K562 (cell line): ENCODE results near the gene CBLC. TPM values are rescaled to one million over a fixed set of nuclear protein-coding genes. Genes with fewer than 3 reads are reported as not detected.

Experiments used
- ETV6 ChIP-seq, 3 experiments: fragments of 150-350 bp in 1 of 3; sonication (generic) in 1 of 3; formaldehyde crosslinking in 1 of 3; IDR thresholded peaks; 2 replicates each; pipeline versions ENCODE4 v1.6.1 to v1.8.0; 2014 to 2022; ENCODE audit warnings: borderline replicate concordance in 2 of 3, low read depth in 2 of 3, antibody characterized with exemption in 1 of 3, low read length in 1 of 3, mild to moderate bottlenecking in 1 of 3, missing genetic modification reagents in 1 of 3
- FUS ChIP-seq: fragments of 200-400 bp; formaldehyde crosslinking; optimal IDR thresholded peaks from 2 replicates; pipeline ENCODE3; 2017; ENCODE audit warnings: low read depth, low read length
- MED1 ChIP-seq: sonication (generic); formaldehyde crosslinking; IDR thresholded peaks from 2 replicates; pipeline ENCODE4 v1.8.1; 2023; ENCODE audit warnings: missing genetic modification reagents, borderline replicate concordance
- ZNF133 ChIP-seq: fragments of 250-450 bp; sonication (Bioruptor Pico); IDR thresholded peaks from 2 replicates; pipeline ENCODE4 v1.4.0; 2020; ENCODE audit warnings: mild to moderate bottlenecking
- ZNF740 ChIP-seq, 3 experiments: fragments of 200-800 bp in 1 of 3; sonication (Bioruptor generic) in 1 of 3; sonication (generic) in 1 of 3; formaldehyde crosslinking in 1 of 3; IDR thresholded peaks; 2 replicates each; pipeline versions ENCODE4 v1.6.1 to v1.8.0; 2016 to 2022; ENCODE audit warnings: mild to moderate bottlenecking in 2 of 3, missing compliant biosample characterization in 2 of 3, missing genetic modification characterization in 2 of 3, missing genetic modification reagents in 1 of 3
- polyA plus RNA-seq, 8 experiments: library from polyadenylated mRNA; depleted of rRNA in 4 of 8; stranded (reverse) in 5 of 8; unstranded in 3 of 8; fragments of >200 nt; fragmentation: Nextera tagmentation in 2 of 8; fragmentation: Illumina TruSeq in 1 of 8; extraction: Ambion mirVana in 2 of 8; extraction: Trizol in 1 of 8; gene quantifications; 2 replicates each; pipeline versions ENCODE4 v1.2.1 to v1.2.3, GENCODE V29; 2011 to 2014; ENCODE audit warnings: inconsistent platforms in 1 of 8, missing spikeins in 1 of 8
- total RNA-seq, 7 experiments: library from RNA; depleted of rRNA in 6 of 7; stranded (reverse); fragments of >200 nt in 6 of 7; fragmentation: Illumina TruSeq in 2 of 7; extraction: Trizol in 2 of 7; gene quantifications; 2 replicates each; pipeline versions ENCODE4 v1.2.1 to v1.2.3, GENCODE V29; 2011 to 2021; ENCODE audit warnings: low replicate concordance in 1 of 7

Gene CBLC
- total and polyA plus RNA-seq, 9 of the 15 experiments (the other 6 are each of a cell fraction or from before 2014, with no cell fraction given) = 0.09 TPM; not detected in 8

GRCh38 chr19:44807652-44808462 lies 30.2 kb downstream of the CBLC start (continued):
- TF ChIP-seq ZNF740 (CRISPR knock-in tag; IDR thresholded peaks at IDR 0.05) = peak; percentile 68; the same call in 1 of the 2 replicates
- no peak for TF ChIP-seq ZNF740 (tag; IDR thresholded peaks at IDR 0.05)
- no peak for TF ChIP-seq FUS
- TF ChIP-seq ETV6 (IDR thresholded peaks at IDR 0.05; ENCODE audit: borderline replicate concordance in 1 of 2, low read depth in 2 of 2, low read length in 1 of 2) = no peak
- no peak for TF ChIP-seq ETV6 (CRISPR knock-in tag; IDR thresholded peaks at IDR 0.05; ENCODE audit: borderline replicate concordance)
- TF ChIP-seq MED1 (CRISPR knock-in tag) = no peak
- TF ChIP-seq ZNF133 (CRISPR knock-in tag) = no peak
